GM23248 (cell line): ENCODE results near the gene FLOT2.

Experiments used
- EZH2 ChIP-seq: fragments of 200-600 bp; sonication (generic); IDR thresholded peaks from 2 replicates; pipeline ENCODE4 v1.6.1; 2018; ENCODE audit warnings: antibody characterized with exemption, mild to moderate bottlenecking; ENCODE audit not compliant: insufficient read depth, poor library complexity, severe bottlenecking
- EZH2phosphoT487 ChIP-seq: fragments of 200-600 bp; sonication (generic); IDR thresholded peaks from 2 replicates; pipeline ENCODE4 v1.6.1; 2018; ENCODE audit warnings: antibody characterized with exemption, moderate library complexity, mild to moderate bottlenecking, low read depth; ENCODE audit not compliant: insufficient read depth

- no peak for TF ChIP-seq EZH2
- TF ChIP-seq EZH2phosphoT487 = no peak
Observed at GRCh38 chr17:28860363-28860808, 37.1 kb downstream of the FLOT2 start.
